ENCODE results near the gene CEP78. TPM values are rescaled to one million over a fixed set of nuclear protein-coding genes. Genes with fewer than 3 reads are reported as not detected.

CEP78 gene
- total RNA-seq, 1 experiment from 2014 or later = 57.8 TPM

DNA sequence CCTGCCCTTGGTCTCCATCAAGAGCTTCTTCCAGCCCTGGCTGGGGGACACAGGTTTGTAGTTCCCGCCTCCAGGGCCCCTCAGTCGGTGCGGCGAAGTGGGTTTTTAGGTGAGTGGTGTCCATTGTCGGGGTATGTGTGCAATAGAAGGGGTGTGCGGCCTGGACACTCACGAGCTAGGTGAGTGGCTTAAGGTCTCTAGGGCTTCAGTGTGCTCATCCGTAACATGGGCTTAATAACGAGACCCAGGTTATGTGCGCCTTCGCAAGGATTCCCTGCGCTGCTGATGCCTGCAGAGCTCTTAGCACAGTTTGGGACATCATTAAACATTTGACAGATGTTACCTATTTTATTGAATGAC is 656 bp downstream of the CEP78 start:
- peak overlapping the region; percentile 1 for H3K18ac ChIP-seq (ENCODE audit: insufficient read length, low read depth, low read length)
- H4K8ac ChIP-seq (replicated peaks; ENCODE audit: insufficient read length, low read depth, low read length) = no peak overlapping the region
- H3K79me1 ChIP-seq (ENCODE audit: insufficient read depth, low read depth, low read length, poor library complexity, severe bottlenecking) = peaks cover 4% of the 10 kb centered on the region
- no peaks in the 10 kb centered on the region for H3K27me3 ChIP-seq (ENCODE audit: insufficient read depth, low read length)
- H4K91ac ChIP-seq (ENCODE audit: insufficient read length, low read depth, low read length) = no peak overlapping the region
- H3K4me3 Mint-ChIP-seq = peak overlapping the region; percentile 91 to 94
- H2AFZ ChIP-seq (ENCODE audit: low read length) = no peak overlapping the region
- no peaks in the 10 kb centered on the region for H3K9me3 Mint-ChIP-seq
- no peaks in the 10 kb centered on the region for H4K20me1 ChIP-seq (ENCODE audit: control insufficient read depth, insufficient read depth, insufficient read length)
- peaks cover 3% of the 10 kb centered on the region; the same call in 1 of the 2 replicates for H3K79me2 ChIP-seq (ENCODE audit: insufficient read depth, low read length)
- H2AK5ac ChIP-seq (ENCODE audit: insufficient read length, low read length) = no peak overlapping the region
- H3K36me3 Mint-ChIP-seq (ENCODE audit: insufficient read depth in 1 of 3, low read depth in 3 of 3) = peaks cover 10 to 24% (median 21%) of the 10 kb centered on the region in 3 experiments
- no peak overlapping the region for H4K5ac ChIP-seq (ENCODE audit: insufficient read length, low read depth, low read length)
- H3K4ac ChIP-seq (ENCODE audit: low read depth, low read length) = no peak overlapping the region
- 0 out of 2 replicates have a peak overlapping the region, but pooled peaks have one; percentile 84 for H3K14ac ChIP-seq (ENCODE audit: insufficient read depth, low read length)
- peaks cover 18 to 19% of the 10 kb centered on the region in 2 experiments for H3K4me1 Mint-ChIP-seq
- H3K56ac ChIP-seq (ENCODE audit: insufficient read length, low read depth, low read length) = no peak overlapping the region
- no CpG with 5 or more reads among the region's 12 CpGs for WGBS (ENCODE audit: extremely low coverage, insufficient read length, low lambda C conversion rate)
- no peak overlapping the region for H2BK5ac ChIP-seq (ENCODE audit: insufficient read length, low read length)
- no peaks in the 10 kb centered on the region; the same call in 1 of the 2 replicates for H3K27me3 Mint-ChIP-seq (ENCODE audit: low read depth)
- peak overlapping the region; percentile 90 for H3K4me2 ChIP-seq (ENCODE audit: insufficient read depth, insufficient read length, low read length)
- H3K27ac ChIP-seq (ENCODE audit: insufficient read length, low read depth, low read length) = no peak overlapping the region
- H3K23ac ChIP-seq (ENCODE audit: insufficient read length, low read depth, low read length) = no peak overlapping the region
- H2BK120ac ChIP-seq (ENCODE audit: low read depth, low read length, poor library complexity, severe bottlenecking) = no peak overlapping the region
- H3K27ac Mint-ChIP-seq = peak overlapping the region in 2 of 3 experiments; percentile 40 to 86; a peak in 3 of 7 replicates
- H2BK12ac ChIP-seq (ENCODE audit: insufficient read length, low read depth, low read length) = no peak overlapping the region
- peaks cover 9% of the 10 kb centered on the region for H3K23me2 ChIP-seq (ENCODE audit: insufficient read length, low read depth, low read length, poor library complexity, severe bottlenecking)
- no peak overlapping the region for H2BK20ac ChIP-seq (ENCODE audit: low read depth, low read length, poor library complexity, severe bottlenecking)
- H3T11ph ChIP-seq (ENCODE audit: low read length) = no peak overlapping the region
- no peaks in the 10 kb centered on the region for H3K9me3 ChIP-seq (ENCODE audit: control insufficient read depth, low read depth, low read length)
- H3K4me1 ChIP-seq (ENCODE audit: insufficient read depth, low read length) = 0 out of 2 replicates have a peak, but pooled peaks cover 2% of the 10 kb centered on the region
- DNase-seq = no peak
- TF ChIP-seq, protein P1, sequence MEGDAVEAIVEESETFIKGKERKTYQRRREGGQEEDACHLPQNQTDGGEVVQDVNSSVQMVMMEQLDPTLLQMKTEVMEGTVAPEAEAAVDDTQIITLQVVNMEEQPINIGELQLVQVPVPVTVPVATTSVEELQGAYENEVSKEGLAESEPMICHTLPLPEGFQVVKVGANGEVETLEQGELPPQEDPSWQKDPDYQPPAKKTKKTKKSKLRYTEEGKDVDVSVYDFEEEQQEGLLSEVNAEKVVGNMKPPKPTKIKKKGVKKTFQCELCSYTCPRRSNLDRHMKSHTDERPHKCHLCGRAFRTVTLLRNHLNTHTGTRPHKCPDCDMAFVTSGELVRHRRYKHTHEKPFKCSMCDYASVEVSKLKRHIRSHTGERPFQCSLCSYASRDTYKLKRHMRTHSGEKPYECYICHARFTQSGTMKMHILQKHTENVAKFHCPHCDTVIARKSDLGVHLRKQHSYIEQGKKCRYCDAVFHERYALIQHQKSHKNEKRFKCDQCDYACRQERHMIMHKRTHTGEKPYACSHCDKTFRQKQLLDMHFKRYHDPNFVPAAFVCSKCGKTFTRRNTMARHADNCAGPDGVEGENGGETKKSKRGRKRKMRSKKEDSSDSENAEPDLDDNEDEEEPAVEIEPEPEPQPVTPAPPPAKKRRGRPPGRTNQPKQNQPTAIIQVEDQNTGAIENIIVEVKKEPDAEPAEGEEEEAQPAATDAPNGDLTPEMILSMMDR (conservative IDR thresholded peaks at IDR 0.05) = no peak
- H2BK15ac ChIP-seq (ENCODE audit: low read depth, low read length) = no peak overlapping the region
- peak overlapping the region; percentile 44 for H3K9ac ChIP-seq (ENCODE audit: extremely low read depth, insufficient read length, low read length)
